Thyroid gland (tissue), 4 donors: ENCODE measurements around the gene SRSF3.
"Not testable (repeated sequence)": the region's sequence is repeated elsewhere in the genome, so short reads cannot be mapped to it uniquely, and the experiment has no call there.

Source experiments
- POLR2A ChIP-seq, 2 donors: fragments of 450-650 bp; IDR thresholded peaks; one replicate each; pipeline ENCODE4 v1.6.1; 2017; ENCODE audit warnings: antibody characterized with exemption in 2 of 2, mild to moderate bottlenecking in 2 of 2, moderate library complexity in 1 of 2
- TF ChIP-seq, protein P1 (sequence below), 6 experiments: fragments of 200-600 bp in 3 of 6; fragments of 450-650 bp in 3 of 6; sonication (generic) in 3 of 6; IDR thresholded peaks; one replicate each; pipeline ENCODE4 v1.5.1; 2016 to 2019; ENCODE audit warnings: antibody characterized with exemption in 6 of 6, mild to moderate bottlenecking in 2 of 6, inconsistent platforms in 1 of 6, moderate library complexity in 1 of 6

DNA sequence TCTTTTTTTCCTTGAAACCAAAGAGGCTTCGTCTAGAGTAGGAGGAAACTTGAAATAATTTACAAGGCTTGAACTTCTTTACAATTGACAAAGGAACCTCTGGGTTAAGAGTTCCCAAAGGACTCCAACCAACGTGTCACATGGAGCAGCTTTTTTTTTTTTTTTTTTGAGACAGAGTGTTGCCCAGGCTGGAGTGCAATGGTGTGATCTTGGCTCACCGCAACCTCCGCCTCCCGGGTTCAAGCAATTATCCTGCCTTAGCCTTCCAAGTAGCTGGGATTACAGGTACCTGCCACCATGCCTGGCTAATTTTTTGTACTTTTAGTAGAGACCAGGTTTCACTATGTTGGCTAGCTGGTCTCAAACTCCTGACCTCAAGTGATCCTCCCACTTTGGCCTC, 60.3 kb downstream of the SRSF3 start:
- TF ChIP-seq, protein P1, sequence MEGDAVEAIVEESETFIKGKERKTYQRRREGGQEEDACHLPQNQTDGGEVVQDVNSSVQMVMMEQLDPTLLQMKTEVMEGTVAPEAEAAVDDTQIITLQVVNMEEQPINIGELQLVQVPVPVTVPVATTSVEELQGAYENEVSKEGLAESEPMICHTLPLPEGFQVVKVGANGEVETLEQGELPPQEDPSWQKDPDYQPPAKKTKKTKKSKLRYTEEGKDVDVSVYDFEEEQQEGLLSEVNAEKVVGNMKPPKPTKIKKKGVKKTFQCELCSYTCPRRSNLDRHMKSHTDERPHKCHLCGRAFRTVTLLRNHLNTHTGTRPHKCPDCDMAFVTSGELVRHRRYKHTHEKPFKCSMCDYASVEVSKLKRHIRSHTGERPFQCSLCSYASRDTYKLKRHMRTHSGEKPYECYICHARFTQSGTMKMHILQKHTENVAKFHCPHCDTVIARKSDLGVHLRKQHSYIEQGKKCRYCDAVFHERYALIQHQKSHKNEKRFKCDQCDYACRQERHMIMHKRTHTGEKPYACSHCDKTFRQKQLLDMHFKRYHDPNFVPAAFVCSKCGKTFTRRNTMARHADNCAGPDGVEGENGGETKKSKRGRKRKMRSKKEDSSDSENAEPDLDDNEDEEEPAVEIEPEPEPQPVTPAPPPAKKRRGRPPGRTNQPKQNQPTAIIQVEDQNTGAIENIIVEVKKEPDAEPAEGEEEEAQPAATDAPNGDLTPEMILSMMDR (IDR thresholded peaks at IDR 0.05): not testable (repeated sequence)
- TF ChIP-seq POLR2A (IDR thresholded peaks at IDR 0.05): not testable (repeated sequence)
